GM11168 (cell line): ENCODE data around the gene STX1B.

Experiments used
- in situ Hi-C: fragments of 300-500 bp; cut with MboI; formaldehyde crosslinking; loops from one replicate; pipeline ENCODE4 v1.12.0; 2022; ENCODE audit warnings: low sequenced_read_pairs; ENCODE audit not compliant: unreplicated experiment

The STX1B gene

DNA sequence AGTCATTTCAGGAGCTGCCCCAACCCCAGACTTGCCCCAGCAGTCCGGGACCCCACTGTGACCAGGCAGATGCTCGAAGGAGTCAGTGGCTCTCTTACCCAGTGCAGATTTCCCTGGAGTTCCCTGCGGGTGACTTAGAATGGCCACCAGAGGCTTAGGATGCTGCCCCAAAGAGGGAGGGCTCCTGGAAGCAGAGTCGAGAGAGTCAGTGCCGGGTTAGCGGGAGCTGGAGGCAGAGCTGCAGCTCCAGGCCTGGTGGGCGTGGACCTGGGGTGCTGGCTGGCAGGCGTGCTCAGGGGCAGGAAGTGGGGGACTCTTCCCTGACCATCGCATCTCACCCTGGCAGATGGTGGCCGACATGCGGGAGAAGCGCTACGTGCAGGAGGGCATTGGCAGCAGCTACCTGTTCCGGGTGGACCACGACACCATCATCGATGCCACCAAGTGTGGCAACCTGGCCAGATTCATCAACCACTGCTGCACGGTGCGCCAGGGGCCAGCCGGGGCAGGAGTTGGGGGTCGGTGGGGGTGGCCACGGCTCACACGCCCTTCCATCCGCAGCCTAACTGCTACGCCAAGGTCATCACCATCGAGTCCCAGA, 27.0 kb downstream of the STX1B start:
- in situ Hi-C loops: loop anchor here (25.0 kb wide), 2 partner anchors 304 to 454 kb away; partner anchors contain the start of genes COX6A2 and ZNF843

DNA sequence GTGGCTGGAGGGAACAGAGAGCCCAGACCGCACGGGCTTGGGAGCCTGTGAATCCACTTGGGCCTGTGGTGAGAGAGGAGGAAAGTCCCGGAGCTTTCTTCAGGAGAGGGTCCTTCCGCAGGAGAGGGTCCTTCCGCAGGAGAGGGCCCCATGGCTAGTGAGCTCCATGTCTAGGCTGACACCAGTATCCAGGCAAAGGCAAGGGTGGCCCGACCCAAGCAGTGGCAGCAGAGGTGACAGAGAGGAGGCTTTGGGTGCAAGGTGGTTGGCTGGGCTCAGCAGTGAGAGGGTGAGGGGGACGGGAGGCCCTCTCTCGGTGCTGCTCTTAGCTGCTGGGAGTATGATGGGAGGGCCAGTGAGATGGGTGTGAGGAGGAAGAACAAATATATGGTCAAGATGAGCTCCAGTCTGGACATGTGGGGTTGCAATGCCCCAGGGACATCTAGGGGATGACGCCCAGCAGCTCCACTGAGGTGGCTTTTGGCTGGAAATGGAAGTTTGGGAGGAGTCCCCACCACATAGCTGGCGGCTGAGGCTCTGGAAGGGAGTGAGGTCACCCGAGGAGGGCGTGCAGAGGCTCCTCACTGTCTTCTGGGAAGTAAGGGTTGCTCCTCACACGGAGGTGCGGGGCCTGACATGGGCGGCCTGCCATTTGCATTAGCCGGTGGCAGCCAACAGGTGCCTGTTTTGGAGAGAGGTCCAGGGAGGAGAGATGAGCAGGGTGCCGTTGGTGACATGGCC, 27.7 kb downstream of the STX1B start:
- in situ Hi-C loops: loop anchor here (25.0 kb wide), 2 partner anchors 305 to 455 kb away; partner anchors contain the start of genes COX6A2 and ZNF843

DNA sequence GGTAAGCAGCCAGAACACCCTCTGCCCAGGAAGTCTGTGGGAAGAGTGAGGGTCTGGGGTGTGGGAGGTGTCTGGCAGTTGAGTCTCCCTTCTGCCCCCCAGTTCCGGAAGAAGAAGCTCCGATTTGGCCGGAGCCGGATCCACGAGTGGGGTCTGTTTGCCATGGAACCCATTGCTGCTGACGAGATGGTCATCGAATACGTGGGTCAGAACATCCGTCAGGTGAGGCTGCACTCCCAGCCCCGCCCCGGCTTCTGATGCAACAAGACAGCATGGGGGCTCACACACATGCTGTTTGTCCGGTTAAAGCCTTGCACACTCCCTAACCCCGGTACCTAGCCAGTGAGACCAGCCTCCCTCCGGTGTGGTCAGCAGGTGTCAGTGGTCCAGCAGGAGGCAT, 29.5 kb downstream of the STX1B start:
- in situ Hi-C loops: loop anchor here (25.0 kb wide), 2 partner anchors 306 to 456 kb away; partner anchors contain the start of genes COX6A2 and ZNF843

DNA sequence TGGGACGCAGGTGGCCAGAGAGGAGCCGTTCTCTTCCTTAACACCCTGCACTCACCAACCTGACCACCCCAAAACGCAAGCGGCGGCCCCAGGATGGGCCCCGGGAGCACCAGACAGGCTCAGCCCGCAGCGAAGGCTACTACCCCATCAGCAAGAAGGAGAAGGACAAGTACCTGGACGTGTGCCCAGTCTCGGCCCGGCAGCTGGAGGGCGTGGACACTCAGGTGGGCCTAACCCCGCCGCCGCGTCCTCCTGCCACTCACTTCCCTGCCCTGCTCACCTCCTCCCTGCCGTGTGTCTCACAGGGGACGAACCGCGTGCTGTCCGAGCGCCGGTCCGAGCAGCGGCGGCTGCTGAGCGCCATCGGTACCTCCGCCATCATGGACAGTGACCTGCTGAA, 30.0 kb downstream of the STX1B start:
- in situ Hi-C loops: loop anchor here (25.0 kb wide), 2 partner anchors 307 to 457 kb away; partner anchors contain the start of genes COX6A2 and ZNF843

DNA sequence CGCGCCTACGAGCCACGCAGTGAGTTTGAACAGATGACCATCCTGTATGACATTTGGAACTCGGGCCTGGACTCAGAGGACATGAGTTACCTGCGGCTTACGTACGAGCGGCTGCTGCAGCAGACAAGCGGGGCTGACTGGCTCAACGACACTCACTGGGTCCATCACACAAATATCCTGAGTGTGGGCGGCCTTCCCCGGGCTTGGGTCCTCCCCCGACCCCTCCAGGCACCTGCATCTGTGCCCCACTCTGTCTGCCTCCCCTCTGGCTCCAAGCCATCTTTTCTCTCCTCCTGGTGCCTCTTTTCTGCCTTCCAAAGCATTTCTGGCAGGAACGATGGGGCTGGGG, 30.4 kb downstream of the STX1B start:
- in situ Hi-C loops: loop anchor here (25.0 kb wide), 2 partner anchors 307 to 457 kb away; partner anchors contain the start of genes COX6A2 and ZNF843

DNA sequence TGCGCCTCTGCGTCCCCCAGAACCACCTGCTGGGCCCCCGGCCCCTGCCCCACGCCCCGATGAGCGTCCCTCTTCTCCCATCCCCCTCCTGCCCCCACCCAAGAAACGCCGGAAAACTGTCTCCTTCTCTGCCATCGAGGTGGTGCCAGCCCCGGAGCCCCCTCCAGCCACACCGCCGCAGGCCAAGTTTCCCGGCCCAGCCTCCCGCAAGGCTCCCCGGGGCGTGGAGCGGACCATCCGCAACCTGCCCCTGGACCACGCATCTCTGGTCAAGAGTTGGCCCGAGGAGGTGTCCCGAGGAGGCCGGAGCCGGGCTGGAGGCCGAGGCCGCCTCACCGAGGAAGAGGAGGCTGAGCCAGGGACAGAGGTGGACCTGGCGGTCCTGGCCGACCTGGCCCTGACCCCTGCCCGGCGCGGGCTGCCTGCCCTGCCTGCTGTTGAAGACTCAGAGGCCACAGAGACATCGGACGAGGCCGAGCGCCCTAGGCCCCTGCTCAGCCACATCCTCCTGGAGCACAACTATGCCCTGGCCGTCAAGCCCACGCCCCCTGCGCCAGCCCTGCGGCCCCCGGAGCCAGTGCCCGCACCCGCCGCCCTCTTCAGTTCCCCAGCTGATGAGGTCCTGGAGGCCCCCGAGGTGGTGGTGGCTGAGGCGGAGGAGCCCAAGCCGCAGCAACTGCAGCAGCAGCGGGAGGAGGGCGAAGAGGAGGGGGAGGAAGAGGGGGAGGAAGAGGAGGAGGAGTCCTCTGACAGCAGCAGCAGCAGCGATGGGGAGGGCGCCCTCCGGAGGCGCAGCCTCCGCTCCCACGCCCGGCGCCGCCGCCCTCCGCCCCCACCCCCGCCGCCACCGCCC, 31.0 kb downstream of the STX1B start:
- in situ Hi-C loops: loop anchor here (25.0 kb wide), 2 partner anchors 308 to 458 kb away; partner anchors contain the start of genes COX6A2 and ZNF843

DNA sequence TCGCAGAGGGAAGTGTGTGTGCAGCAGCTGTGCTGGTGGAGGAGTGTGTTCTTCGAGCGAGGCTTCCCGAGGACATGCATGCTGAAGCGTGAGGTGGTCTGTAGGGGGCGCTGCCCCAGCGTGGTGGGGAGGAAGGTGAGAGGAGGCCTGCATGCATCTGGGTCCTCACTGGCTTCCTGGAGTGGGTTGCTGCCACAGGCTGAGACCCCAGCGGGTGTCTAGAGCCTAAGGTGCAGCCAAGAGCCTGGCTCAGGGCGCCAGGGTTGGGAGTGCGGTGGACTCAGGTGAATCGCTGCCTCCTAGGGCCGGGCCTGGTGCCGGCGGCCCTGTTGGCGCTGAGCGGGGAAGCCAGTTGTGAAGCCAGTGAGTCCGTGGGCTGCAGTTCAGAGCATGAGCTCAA, 32.9 kb downstream of the STX1B start:
- in situ Hi-C loops: loop anchor here (25.0 kb wide), 2 partner anchors 310 to 460 kb away; partner anchors contain the start of genes COX6A2 and ZNF843

DNA sequence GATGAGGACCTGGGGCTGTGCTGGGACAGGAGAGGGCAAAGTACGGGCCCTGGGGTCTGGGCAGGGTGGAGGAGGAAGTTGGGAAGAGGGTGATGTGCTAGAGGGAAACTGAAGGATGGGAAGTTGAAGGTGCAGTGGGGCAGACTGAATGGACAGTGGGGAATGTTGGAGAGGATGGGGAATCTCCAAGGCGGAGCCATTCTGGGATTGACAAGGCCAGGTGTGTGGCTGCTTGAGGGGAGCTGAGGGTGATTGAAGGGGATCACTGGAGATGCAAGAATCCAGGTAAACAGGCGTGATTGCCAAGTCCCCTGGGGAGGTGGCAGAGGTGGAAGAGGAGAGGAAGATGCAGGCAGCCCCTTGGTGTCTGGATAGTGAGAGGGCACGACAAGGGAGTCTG, 34.0 kb downstream of the STX1B start:
- in situ Hi-C loops: loop anchor here (25.0 kb wide), 2 partner anchors 311 to 461 kb away; partner anchors contain the start of genes COX6A2 and ZNF843

DNA sequence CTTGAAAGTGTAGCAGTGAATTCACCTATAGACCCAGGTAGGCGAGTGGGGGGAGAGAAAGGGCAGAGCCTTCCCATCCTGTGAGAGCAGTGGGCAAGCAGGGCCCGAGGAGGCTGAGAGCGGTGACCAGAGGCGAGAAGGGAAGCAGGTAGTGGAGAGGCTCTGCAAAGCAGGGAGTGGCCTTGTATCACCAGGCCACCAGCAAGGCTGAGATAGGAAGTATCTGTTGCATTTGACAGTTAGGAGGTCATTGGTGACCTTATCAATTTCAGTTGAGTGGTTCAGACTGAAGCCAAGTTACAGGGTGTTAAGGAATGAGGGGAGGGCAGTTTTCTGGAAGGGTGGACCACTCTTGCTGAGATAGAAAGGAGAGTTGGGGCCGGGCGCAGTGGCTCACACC, 36.1 kb downstream of the STX1B start:
- in situ Hi-C loops: loop anchor here (25.0 kb wide), 1 partner anchor 888 kb away; the partner anchor contains the start of gene ZNF267

DNA sequence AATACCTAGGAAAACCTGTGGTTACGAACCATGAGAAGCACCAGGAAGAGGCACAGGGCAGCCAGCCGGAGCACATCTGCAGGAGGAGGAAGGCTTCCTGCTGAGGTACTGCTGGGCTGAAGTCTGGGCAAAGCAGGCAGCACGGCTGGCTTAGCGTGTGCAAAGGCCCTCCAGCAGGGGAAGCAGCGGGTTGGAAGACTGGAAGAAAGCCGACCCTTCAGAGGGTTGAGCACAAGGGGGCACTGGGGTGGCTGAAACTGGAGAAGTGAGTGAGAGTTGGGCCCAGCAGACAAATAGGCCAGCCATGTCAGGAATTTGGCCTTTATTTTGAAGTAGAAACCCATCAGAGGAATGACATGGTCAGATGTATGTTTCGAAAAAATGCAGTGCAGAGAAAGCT, 37.6 kb downstream of the STX1B start:
- in situ Hi-C loops: loop anchor here (25.0 kb wide), 1 partner anchor 889 kb away; the partner anchor contains the start of gene ZNF267

DNA sequence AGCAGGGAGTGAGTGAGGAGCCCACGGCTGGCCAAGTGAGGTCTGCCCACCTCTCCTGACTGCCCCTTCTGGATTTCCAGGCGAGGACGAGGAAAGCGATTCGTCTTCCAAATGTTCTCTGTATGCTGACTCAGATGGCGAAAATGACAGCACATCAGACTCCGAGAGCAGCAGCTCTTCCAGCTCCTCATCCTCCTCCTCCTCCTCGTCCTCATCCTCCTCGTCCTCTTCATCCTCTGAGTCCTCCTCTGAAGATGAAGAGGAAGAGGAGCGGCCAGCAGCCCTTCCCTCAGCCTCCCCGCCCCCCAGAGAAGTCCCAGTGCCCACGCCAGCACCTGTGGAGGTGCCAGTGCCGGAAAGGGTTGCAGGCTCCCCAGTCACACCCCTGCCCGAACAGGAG, 39.1 kb downstream of the STX1B start:
- in situ Hi-C loops: loop anchor here (25.0 kb wide), 1 partner anchor 891 kb away; the partner anchor contains the start of gene ZNF267

DNA sequence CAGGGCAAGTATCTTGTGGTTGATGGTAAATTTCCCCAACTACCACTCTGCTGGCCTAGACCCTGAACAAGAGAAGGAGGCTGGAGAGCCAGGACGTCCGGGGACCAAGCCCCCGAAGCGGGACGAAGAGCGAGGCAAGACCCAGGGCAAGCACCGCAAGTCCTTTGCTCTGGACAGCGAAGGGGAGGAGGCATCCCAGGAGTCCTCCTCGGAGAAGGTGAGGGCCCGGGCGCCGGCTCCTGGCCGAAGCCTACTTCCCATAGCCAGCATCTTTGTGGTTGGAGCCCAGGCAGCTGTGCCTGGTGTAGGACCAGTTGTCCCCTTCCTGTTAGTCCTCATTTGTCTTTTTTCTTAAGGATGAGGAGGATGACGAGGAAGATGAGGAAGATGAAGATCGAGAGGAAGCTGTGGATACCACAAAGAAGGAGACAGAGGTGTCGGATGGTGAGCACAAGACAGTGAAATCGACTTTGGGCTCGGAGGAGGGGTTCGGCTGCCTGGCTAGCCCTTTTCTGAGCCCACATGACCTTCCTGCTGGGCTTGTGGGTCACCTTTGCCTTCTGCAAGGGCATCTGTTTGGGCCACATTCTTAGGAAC, 41.1 kb downstream of the STX1B start:
- in situ Hi-C loops: loop anchor here (25.0 kb wide), 1 partner anchor 893 kb away; the partner anchor contains the start of gene ZNF267

DNA sequence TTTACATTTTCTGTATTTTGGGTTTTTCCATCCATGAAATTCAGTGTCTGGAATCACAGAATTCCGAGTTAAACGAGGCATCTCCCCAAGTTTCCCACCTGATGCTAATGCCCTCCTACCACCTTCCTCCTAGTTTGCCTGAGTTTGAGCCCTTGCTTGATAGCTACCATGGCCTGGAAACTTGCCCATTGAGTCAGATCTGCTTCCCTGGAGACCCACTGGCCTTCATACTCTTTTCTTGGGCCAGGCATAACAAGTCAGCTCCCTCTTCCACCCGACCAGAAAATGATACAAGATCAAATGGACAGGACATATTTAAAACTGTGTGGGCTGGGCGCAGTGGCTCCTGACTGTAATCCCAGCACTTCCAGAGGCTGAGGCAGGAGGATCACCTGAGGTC, 42.6 kb downstream of the STX1B start:
- in situ Hi-C loops: loop anchor here (25.0 kb wide), 1 partner anchor 895 kb away; the partner anchor contains the start of gene ZNF267

DNA sequence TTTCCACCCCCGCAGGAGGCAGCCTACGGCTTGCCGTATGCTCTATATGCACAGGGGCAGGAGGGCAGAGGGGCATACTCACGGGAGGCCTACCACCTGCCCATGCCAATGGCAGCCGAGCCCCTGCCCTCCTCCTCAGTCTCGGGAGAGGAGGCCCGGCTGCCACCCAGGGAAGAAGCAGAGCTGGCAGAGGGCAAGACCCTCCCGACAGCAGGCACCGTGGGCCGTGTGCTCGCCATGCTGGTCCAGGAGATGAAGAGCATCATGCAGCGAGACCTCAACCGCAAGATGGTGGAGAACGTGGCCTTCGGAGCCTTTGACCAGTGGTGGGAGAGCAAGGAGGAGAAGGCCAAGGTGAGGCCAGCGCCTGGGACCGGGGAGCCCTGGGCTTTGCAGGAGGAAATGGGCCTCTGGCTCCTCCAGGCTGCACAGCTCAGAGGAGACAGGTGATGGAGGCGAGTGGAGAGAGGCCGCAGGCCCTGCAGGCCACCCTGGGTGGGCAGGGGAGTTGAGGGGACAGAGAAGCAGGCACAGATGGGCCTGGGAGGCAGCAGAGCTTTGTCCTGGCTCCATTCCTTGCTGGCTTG, 44.3 kb downstream of the STX1B start:
- in situ Hi-C loops: loop anchor here (25.0 kb wide), 1 partner anchor 896 kb away; the partner anchor contains the start of gene ZNF267

DNA sequence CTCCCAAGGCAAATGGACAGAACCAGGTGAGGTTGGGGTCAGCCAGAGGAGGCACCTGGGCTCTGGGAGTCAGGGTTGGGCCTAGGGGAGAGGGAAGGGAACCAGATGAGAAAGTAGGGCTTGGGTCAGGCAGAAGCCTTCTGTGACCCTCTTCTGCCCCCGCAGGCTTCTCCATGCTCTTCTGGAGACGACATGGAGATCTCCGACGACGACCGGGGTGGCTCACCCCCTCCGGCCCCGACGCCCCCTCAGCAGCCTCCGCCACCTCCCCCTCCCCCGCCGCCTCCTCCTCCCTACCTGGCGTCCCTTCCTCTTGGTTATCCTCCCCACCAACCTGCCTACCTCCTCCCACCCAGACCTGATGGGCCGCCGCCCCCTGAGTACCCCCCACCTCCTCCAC, 45.0 kb downstream of the STX1B start:
- in situ Hi-C loops: loop anchor here (25.0 kb wide), 1 partner anchor 897 kb away; the partner anchor contains the start of gene ZNF267

DNA sequence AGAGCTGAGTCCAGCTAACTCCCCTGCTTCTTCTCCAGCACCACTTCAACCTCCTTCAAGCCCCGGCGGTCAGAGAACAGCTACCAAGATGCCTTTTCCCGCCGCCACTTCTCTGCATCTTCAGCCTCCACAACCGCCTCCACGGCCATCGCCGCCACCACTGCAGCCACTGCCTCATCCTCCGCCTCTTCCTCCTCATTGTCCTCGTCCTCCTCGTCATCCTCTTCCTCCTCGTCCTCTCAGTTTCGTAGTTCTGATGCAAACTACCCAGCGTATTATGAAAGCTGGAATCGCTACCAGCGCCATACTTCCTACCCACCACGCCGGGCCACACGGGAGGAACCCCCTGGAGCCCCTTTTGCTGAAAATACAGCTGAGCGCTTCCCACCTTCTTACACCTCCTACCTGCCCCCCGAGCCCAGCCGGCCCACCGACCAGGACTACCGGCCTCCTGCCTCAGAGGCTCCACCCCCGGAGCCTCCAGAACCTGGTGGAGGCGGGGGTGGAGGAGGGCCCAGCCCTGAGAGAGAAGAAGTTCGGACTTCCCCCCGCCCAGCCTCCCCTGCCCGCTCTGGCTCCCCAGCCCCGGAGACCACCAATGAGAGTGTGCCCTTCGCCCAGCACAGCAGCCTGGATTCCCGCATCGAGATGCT, 45.7 kb downstream of the STX1B start:
- in situ Hi-C loops: loop anchor here (25.0 kb wide), 1 partner anchor 898 kb away; the partner anchor contains the start of gene ZNF267

DNA sequence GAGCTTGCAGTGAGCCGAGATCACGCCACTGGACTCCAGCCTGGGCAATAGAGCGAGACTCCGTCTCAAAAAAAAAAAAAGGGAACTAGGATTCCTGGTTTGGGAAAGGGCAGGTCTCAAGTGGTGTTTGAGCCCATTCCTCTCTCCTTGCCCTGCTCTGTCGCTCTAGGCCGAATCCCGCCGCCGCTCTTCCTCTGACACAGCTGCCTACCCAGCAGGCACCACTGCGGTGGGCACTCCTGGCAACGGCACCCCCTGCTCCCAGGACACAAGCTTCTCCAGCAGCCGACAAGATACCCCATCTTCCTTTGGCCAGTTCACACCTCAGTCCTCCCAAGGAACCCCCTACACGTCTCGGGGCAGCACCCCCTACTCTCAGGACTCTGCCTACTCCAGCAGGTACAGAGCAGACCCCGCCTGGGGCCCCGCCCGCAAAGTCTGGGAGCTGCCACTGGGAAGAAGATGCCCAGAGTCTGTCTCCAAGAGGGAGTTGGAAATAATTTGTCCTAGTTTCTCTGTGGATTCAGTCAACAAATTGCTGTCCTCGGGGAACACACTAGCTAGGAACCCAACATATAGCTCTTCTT, 46.4 kb downstream of the STX1B start:
- in situ Hi-C loops: loop anchor here (25.0 kb wide), 1 partner anchor 898 kb away; the partner anchor contains the start of gene ZNF267

DNA sequence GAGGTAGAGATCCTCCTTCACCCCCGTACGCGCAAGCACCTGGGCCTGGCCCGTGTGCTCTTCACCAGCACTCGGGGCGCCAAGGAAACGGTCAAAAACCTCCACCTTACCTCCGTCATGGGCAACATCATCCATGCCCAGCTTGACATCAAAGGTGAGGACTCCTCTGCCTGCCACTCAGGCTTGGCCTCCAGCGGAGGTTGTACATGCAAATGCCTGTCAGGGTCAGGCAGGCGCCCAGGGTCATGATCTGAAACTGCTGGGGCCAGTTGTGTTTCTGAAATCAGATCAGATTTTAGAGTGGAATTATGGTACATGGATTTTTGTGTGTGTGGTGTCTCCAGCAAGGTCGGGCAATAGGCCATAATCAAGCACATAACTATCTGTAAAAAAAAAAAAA, 49.1 kb downstream of the STX1B start:
- in situ Hi-C loops: loop anchor here (25.0 kb wide), 1 partner anchor 901 kb away; the partner anchor contains the start of gene ZNF267
